ENCODE measurements around the gene EYA2.

EYA2 gene

GRCh38 chr20:47115694-47116093 lies 221.1 kb downstream of the EYA2 start:
- no peak for DNase-seq (ENCODE audit: low read depth)
- no peak for TF ChIP-seq CTCF (conservative IDR thresholded peaks at IDR 0.05; ENCODE audit: low read depth, low read length)
- no peak overlapping the region for H3K4me3 ChIP-seq (ENCODE audit: low read length)

- no peak for TF ChIP-seq CTCF (conservative IDR thresholded peaks at IDR 0.05; ENCODE audit: low read depth, low read length)
- H3K4me3 ChIP-seq (ENCODE audit: low read length) = no peak overlapping the region
- DNase-seq (ENCODE audit: low read depth) = no peak
These were observed 222.7 kb downstream of the EYA2 start for GRCh38 chr20:47117371-47117770.

DNA sequence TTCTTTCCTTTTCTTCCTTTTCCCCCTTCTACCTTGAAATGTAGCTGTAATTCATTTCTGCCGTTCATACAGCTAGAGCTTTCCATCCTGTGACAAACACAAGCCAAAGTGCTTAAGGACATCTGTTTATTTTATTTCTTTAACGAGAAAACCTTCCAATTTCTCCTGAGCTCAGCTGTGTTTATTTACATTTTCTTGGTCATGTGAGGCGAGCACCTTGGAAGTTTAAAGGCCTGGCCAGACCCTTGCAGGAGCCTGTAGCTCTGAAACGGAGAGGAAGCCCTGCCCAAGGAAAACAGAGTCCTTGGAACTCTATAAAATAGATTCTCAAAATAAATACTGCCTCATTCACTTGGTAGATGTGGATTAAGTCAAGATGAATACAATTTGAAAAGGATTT lies 223.1 kb downstream of the EYA2 start:
- TF ChIP-seq CTCF (conservative IDR thresholded peaks at IDR 0.05; ENCODE audit: low read depth, low read length) = no peak
- no peak for DNase-seq (ENCODE audit: low read depth)
- H3K4me3 ChIP-seq (ENCODE audit: low read length) = no peak overlapping the region

GRCh38 chr20:47118206-47118605 lies 223.6 kb downstream of the EYA2 start:
- no peak for TF ChIP-seq CTCF (conservative IDR thresholded peaks at IDR 0.05; ENCODE audit: low read depth, low read length)
- no peak for DNase-seq (ENCODE audit: low read depth)
- H3K4me3 ChIP-seq (ENCODE audit: low read length) = no peak overlapping the region

DNA sequence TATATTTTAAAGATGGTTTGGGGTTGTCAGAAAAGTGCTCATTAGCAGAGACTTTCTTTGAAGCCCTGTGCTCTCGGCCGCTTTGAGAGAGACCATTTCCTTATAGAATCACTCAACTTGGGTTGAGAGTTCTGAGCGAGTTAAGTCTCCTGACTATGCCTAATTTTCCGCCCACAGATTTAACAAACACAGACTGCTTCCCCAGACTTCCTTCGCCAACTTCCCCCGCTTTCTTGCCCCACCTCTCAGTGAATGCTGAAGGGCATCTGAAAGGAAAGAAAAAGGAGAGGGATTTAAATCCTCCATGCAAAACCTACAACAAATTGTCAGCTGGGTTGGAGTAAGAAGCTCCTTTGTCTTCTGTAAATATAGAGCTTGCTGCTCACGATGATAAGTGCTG lies 224.0 kb downstream of the EYA2 start:
- TF ChIP-seq CTCF (conservative IDR thresholded peaks at IDR 0.05; ENCODE audit: low read depth, low read length) = no peak
- peak; percentile 80 for DNase-seq (ENCODE audit: low read depth)
- no peak overlapping the region for H3K4me3 ChIP-seq (ENCODE audit: low read length)

DNA sequence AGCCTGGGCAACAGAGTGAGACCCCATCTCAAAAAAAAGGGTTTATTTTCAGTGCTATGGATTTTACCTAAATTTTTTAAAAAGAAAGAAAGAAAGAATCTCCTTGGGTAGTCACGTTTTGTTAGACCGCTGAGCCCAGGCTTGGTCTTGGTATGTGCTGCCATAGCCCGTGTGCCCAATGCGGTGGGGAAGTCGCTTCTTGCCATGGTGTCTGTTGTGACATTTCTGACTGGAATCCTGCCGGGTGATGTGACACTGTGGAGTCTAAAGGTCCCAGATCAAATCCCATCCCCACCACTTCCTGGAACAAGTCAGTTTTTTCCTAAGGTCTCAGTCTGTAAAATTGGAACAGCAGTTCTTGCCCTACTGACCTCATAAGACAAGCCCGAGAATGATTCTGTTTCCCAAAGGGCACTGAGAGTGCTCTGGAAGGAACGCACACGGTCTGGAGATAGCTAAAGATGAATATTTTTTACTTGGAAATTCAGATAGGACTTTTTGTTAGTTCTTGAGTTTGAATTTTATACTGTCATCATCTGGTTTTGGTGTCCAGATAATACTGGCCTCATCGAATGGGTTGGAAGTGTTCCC lies 225.8 kb downstream of the EYA2 start:
- no peak overlapping the region for H3K4me3 ChIP-seq (ENCODE audit: low read length)
- no peak for TF ChIP-seq CTCF (conservative IDR thresholded peaks at IDR 0.05; ENCODE audit: low read depth, low read length)
- no peak for DNase-seq (ENCODE audit: low read depth)

DNA sequence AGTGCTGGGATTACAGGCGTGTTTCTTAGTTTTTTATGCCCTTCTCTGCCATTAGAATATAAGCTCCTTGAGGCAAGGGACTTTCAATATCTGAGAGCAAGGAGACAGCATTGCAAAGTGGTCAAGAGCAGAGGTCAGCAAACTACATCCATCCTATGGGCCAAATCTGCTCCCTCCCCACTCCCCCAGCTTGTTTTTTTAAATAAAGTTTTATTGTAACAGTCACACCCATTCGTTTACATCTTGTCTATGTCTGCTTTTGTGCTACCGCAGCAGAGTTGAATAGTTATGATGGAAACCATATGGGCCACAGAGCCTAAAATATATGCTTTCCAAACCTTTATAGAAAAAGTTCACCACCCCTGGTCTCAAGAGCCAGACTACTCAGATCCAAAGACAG lies 227.9 kb downstream of the EYA2 start:
- TF ChIP-seq CTCF (conservative IDR thresholded peaks at IDR 0.05; ENCODE audit: low read depth, low read length) = no peak
- no peak for DNase-seq (ENCODE audit: low read depth)
- H3K4me3 ChIP-seq (ENCODE audit: low read length) = no peak overlapping the region
